Lower lobe of right lung (tissue), 2 donors: ENCODE measurements around the gene HIPK2. TPM values are rescaled to one million over a fixed set of nuclear protein-coding genes. Genes with fewer than 3 reads are reported as not detected.

Source experiments
- ATAC-seq, 2 donors: fragments of 200-7000 bp; cut with Tn5 transposase; one replicate each; pipeline ENCODE4 v1.9.1; 2020 to 2022; ENCODE audit warnings: mild to moderate bottlenecking in 2 of 2, moderate library complexity in 2 of 2
- DNase-seq: peaks from one replicate; pipeline ENCODE4 v3.0.0-alpha.2; 2020
- H3K27ac ChIP-seq: fragments of 200-600 bp; one replicate; pipeline ENCODE4 v1.8.0; 2022
- H3K27me3 ChIP-seq: fragments of 200-600 bp; one replicate; pipeline ENCODE4 v1.8.0; 2022; ENCODE audit warnings: low read depth
- H3K36me3 ChIP-seq: fragments of 200-600 bp; one replicate; pipeline ENCODE4 v1.8.0; 2022; ENCODE audit warnings: mild to moderate bottlenecking
- H3K4me1 ChIP-seq: fragments of 200-600 bp; one replicate; pipeline ENCODE4 v1.8.0; 2022
- H3K4me3 ChIP-seq: fragments of 200-600 bp; one replicate; pipeline ENCODE4 v1.8.0; 2022; ENCODE audit warnings: mild to moderate bottlenecking
- H3K9me3 ChIP-seq: fragments of 200-600 bp; one replicate; pipeline ENCODE4 v1.8.0; 2022
- intact Hi-C: fragments of 100-400 bp; cut with DNase I; formaldehyde crosslinking; loops from one replicate; pipeline ENCODE4 v1.11.0; 2022
- total RNA-seq: library from RNA; stranded (reverse); fragmentation: NEBNext Ultra II Directional; extraction: Animal tissue kit (Norgen Biotek cat#: 25700); gene quantifications from one replicate; pipeline ENCODE4 v1.2.1, GENCODE V29; 2021
- TF ChIP-seq, protein P1 (sequence below): fragments of 200-600 bp; IDR thresholded peaks from one replicate; pipeline ENCODE4 v1.8.0; 2022; ENCODE audit warnings: antibody characterized with exemption, mild to moderate bottlenecking
- donor health status: DM: no; HTN: yes; CAD: no; lungs with severe emphysema.

HIPK2 gene
- total RNA-seq, 1 donor from 2014 or later, result 81.0 TPM

DNA sequence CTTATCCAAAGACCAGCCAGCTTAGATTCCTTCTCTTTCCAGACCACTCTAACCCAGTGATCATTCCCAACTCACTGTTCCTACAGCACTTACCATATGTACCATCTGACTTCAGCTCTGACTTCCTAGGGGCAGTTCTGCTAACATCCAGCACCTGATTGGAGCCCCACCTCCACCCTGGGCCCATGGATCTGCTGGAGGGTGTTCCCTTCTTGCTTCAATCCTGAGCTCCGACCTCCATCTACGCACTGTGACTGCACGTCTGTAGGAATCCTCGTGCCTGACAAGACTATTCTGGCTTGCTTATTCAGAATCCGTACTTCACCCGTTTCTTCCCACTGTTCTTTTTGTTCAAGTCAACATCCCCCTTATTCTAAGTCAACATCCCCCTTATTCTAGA, 57.6 kb downstream of the HIPK2 start:
- TF ChIP-seq, protein P1, sequence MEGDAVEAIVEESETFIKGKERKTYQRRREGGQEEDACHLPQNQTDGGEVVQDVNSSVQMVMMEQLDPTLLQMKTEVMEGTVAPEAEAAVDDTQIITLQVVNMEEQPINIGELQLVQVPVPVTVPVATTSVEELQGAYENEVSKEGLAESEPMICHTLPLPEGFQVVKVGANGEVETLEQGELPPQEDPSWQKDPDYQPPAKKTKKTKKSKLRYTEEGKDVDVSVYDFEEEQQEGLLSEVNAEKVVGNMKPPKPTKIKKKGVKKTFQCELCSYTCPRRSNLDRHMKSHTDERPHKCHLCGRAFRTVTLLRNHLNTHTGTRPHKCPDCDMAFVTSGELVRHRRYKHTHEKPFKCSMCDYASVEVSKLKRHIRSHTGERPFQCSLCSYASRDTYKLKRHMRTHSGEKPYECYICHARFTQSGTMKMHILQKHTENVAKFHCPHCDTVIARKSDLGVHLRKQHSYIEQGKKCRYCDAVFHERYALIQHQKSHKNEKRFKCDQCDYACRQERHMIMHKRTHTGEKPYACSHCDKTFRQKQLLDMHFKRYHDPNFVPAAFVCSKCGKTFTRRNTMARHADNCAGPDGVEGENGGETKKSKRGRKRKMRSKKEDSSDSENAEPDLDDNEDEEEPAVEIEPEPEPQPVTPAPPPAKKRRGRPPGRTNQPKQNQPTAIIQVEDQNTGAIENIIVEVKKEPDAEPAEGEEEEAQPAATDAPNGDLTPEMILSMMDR, result no peak
- ATAC-seq (no peak), DNase-seq (no peak)
- H3K4me1 ChIP-seq, result peaks cover 70% of the 10 kb centered on the region
- H3K9me3 ChIP-seq, result no peaks in the 10 kb centered on the region
- peaks cover 20% of the 10 kb centered on the region for H3K36me3 ChIP-seq
- no peaks in the 10 kb centered on the region for H3K27me3 ChIP-seq
- no peak overlapping the region for H3K4me3 ChIP-seq
- H3K27ac ChIP-seq, result peak overlapping the region; percentile 59
- intact Hi-C loops, result no loop called here

DNA sequence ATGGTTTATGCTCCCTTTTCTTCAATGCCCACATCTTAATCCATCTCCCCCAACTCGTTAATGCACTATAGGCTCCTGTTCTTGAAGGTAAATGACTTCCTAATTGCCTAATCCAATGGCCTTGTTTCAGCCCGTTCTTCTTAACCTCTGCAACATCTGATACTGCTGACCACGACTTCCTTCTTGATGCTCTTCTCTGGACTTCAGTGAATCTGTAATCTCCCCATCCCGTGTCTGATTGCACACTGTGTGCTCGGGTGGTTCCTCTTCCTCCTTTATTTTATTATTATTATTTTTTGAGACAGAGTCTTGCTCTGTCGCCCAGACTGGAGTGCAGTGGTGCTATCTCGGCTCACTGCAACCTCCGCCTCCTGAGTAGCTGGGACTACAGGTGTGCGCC, 58.9 kb downstream of the HIPK2 start:
- no peak overlapping the region for H3K4me3 ChIP-seq
- TF ChIP-seq, protein P1, result no peak
- no peaks in the 10 kb centered on the region for H3K9me3 ChIP-seq
- DNase-seq (no peak), ATAC-seq (peak; percentile 66 to 76)
- H3K27me3 ChIP-seq, result no peaks in the 10 kb centered on the region
- intact Hi-C loops, result no loop called here
- peaks cover 33% of the 10 kb centered on the region for H3K36me3 ChIP-seq
- peaks cover 72% of the 10 kb centered on the region for H3K4me1 ChIP-seq
- peak overlapping the region; percentile 19 for H3K27ac ChIP-seq

DNA sequence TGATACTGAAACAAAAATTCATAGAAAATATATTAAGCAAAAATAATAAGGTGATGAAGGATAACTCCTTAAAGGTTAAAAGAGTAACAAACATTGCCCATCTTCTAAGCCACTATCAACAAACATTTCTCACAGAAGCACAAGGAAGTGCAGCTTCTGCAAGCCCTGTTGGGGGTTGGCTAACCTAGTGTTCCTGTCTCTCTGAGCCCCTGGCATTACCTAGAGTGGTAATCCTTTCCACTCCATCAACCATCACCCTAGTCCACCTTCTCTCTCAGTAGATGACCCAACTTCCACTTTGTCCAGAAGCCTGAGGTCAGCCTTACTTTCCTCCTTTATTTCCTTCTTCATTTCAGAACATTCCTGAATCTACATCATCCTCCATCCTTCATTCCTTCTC, 59.7 kb downstream of the HIPK2 start:
- H3K4me3 ChIP-seq, result no peak overlapping the region
- peak overlapping the region; percentile 19 for H3K27ac ChIP-seq
- TF ChIP-seq, protein P1, result no peak
- intact Hi-C loops, result no loop called here
- ATAC-seq (no peak), DNase-seq (no peak)
- H3K4me1 ChIP-seq, result peaks cover 71% of the 10 kb centered on the region
- H3K9me3 ChIP-seq, result no peaks in the 10 kb centered on the region
- H3K36me3 ChIP-seq, result peaks cover 40% of the 10 kb centered on the region
- H3K27me3 ChIP-seq, result no peaks in the 10 kb centered on the region

DNA sequence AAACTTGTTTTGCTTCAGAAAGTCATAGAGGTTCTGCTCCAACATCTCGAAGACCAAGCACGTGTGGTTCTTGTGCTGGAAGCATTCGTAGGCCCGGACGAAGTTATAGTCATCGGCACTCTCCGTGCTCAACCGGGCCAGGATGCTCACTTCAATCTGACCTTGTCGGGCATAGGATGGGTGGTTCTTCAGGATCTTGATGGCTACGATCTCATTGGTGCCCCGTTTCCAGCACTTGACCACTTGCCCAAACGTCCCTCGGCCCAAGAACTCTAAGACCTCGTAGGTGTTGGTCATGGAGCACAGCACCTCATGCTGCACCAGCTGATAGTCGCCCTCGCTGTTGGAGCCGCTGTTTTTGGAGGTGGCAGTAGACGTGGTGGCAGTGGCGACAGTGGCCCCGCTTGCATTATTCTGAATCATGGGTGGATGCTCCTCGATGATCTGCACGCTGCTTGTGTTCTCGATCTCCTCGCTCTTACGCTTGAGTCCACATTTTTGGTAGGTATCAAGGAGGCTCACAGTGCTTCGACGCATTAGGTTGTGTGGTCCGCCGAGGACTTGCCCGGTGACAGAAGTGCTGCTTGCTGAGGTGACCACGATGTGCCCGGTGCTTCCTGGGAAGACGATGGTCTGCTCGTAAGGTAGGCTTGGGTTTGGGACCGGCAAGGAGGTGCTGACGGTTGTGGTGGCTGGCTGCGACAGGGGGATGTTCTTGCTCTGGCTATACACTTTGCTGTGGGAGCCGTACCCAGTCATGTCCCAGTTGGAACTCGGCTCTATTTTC, 61.4 kb downstream of the HIPK2 start:
- peaks cover 53% of the 10 kb centered on the region for H3K4me1 ChIP-seq
- H3K4me3 ChIP-seq, result no peak overlapping the region
- H3K36me3 ChIP-seq, result peaks cover 47% of the 10 kb centered on the region
- intact Hi-C loops, result no loop called here
- TF ChIP-seq, protein P1, result no peak
- no peaks in the 10 kb centered on the region for H3K27me3 ChIP-seq
- ATAC-seq (no peak), DNase-seq (no peak)
- no peaks in the 10 kb centered on the region for H3K9me3 ChIP-seq
- H3K27ac ChIP-seq, result no peak overlapping the region

DNA sequence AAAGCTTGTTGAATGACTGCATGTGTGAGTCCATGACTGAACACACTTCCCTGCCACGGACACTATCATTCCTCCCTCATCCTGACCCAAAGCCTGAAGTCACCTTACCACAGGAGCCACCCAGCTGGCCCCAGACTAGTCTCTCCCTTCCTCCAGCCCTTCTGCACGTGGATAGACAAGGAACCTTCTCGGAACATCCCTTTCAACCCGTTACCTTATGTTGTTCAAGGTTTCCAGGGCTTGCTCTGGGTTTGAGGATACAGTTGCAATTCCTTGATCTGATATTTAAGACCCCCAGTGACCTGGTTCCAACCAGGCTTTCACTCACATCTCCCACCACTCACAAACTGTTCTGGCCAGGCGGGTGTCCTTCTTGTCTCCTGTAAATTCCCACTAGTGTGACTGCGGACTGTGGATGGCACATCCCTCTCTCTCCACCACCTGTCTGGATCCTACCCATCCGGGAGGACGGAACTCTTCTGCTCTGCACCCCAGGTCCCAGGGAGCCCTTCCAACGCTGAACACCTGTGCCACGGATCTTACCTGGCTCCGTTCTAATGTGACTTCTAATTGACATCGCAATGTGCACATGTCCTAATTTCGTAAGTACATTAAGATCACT, 62.5 kb downstream of the HIPK2 start:
- Histone ChIP-seq H3K36me3 (peaks cover 47% of the 10 kb centered on the region), H3K4me3 (no peak overlapping the region), H3K27ac (peak overlapping the region; percentile 75), H3K4me1 (peaks cover 43% of the 10 kb centered on the region), H3K9me3 (no peaks in the 10 kb centered on the region), H3K27me3 (no peaks in the 10 kb centered on the region)
- TF ChIP-seq, protein P1, result no peak
- intact Hi-C loops, result no loop called here
- no peak for ATAC-seq
- no peak for DNase-seq
